DLD1 (cell line): ENCODE measurements around the gene SMYD3.
"Not testable (repeated sequence)": the region's sequence is repeated elsewhere in the genome, so short reads cannot be mapped to it uniquely, and the experiment has no call there.

Experiments used
- in situ Hi-C: cut with HindIII; loops from 2 replicates; pipeline ENCODE4 v1.10.0; 2017; ENCODE audit warnings: low sequenced_read_pairs

Gene SMYD3

GRCh38 chr1:245827301-245827700, 679.8 kb downstream of the SMYD3 start:
- in situ Hi-C loops = no loop called here

DNA sequence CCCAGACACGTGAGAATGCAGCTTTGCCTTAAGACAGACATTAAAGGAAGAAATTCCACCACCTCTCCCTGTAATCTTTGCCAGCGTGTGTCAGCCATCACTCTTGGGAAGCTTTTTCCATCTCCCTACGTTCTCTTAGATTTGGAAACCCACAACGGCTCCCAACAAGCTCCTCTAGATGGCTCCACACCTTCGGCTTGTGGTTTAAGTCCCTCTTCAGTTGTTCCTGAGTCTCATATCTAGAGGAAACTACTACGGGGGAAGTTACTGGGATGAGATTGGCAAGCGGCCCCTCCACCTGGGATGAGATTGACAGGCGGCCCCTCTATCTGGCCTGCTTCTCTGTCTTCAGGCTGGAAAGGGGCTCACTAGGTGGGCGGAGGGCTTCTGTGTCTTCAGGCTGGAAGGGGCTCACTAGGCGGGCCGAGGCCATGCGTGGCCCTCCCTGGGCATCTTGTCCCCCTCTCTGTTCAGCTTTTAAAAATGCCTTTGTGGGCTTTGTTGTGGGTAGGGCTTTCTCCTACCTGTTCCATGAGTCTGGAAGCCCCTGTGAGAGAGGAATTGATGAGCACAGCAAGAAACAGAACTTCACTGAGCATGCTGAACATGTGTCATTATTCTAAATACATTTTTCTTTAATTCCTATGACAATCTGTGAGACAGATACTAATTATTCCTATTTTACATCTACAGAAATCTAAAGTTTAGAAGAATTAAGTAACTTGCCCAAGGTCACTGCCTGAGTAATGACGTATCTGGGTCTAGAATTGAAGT, 681.8 kb downstream of the SMYD3 start:
- in situ Hi-C loops = no loop called here

- in situ Hi-C loops = no loop called here
Observed at GRCh38 chr1:245823408-245824147, 683.5 kb downstream of the SMYD3 start.

- in situ Hi-C loops = no loop called here
Observed at GRCh38 chr1:245822996-245823395, 684.1 kb downstream of the SMYD3 start.

DNA sequence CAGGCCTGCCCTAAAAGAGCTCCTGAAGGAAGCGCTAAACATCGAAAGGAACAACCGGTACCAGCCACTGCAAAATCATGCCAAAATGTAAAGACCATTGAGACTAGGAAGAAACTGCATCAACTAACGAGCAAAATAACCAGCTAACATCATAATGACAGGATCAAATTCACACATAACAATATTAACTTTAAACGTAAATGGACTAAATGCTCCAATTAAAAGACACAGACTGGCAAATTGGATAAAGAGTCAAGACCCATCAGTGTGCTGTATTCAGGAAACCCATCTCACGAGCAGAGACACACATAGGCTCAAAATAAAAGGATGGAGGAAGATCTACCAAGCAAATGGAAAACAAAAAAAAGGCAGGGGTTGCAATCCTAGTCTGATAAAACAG, 688.7 kb downstream of the SMYD3 start:
- in situ Hi-C loops = not testable (repeated sequence)

DNA sequence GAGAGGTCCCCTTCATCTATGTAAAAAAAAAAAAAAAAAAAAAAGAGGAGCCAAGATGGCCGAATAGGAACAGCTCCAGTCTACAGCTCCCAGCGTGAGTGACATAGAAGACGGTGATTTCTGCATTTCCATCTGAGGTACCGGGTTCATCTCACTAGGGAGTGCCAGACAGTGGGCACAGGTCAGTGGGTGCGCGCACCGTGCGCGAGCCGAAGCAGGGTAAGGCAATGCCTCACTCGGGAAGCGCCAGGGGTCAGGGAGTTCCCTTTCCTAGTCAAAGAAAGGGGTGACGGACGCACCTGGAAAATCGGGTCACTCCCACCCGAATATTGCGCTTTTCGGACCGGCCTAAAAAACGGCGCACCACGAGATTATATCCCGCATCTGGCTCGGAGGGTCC, 690.6 kb downstream of the SMYD3 start:
- in situ Hi-C loops = not testable (repeated sequence)

GRCh38 chr1:245814651-245815050, 692.4 kb downstream of the SMYD3 start:
- in situ Hi-C loops = no loop called here

- in situ Hi-C loops = no loop called here
Observed at GRCh38 chr1:245812278-245812677, 694.8 kb downstream of the SMYD3 start.

DNA sequence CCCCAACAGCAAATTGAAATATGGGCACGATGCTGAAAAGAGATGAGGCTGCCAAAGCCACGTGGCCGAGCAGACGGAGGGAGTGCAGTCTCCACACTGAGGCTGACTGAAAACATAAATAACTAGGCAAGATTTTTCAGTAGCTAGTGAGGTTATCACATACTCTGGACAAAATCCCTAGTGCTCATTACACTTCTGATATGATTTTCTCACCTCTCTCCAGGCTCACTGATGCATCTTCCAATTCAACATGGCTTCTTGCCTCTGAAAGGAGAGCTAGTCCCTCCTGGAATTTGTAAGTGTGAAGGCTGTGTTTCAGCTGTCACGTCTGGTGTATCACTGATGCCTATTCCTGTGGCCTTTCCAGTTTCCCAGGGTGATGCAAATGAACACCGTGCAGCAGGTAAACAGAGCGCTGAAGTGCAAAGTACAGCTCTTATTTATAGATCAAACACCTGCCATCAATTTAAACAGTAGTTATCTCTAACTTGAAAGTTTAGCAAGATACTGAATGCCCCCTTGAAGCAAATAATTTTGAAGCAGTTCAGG, 696.2 kb downstream of the SMYD3 start:
- in situ Hi-C loops = no loop called here

DNA sequence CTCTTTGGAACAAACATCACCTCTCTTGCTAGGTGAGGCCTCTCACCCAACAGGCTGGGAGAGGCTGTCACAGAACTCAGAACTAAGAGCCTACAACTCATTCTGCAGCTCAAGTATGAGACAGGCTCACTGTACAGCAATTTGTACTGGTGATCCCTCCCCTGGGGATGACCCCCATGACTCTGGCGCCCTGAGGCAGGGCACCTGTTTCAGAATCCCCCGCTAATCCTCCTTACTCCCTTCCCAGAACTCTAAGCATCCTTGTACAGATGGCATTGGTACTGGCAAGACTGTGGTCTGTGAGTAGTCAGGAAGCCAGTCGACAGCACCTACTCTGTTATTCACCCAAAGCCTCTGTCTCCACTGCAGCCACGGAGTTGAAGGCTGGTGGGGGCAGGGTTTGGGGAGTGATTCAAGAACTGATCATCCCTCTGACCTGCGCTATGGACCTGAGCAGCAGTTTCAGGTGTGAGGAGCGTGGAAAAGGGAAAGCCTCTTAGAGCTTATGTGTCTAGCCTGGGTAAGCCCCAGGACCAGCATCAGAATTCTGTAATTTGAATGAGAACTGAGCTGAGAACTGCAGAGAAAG, 696.8 kb downstream of the SMYD3 start:
- in situ Hi-C loops = no loop called here

DNA sequence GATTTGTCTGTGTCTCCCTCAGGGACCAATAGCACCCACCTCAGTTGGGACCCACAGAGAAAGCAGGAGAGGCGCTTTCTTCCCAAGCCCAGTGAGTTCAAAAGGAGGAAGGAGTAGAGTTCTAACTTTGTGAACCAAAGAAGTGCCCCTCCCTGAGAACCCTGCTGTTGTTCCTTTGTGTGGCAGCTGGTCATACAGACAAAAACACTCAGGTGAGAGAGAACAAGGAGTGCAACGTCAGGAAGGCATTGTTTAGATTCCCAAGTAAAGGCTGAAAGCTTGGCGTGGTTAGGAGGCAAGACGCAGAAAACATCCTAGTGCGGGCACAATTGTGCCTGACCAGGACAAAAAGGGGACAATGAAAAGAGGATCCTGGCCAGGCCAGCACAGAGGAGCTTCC, 697.7 kb downstream of the SMYD3 start:
- in situ Hi-C loops = no loop called here

GRCh38 chr1:245807954-245808719, 698.9 kb downstream of the SMYD3 start:
- in situ Hi-C loops = no loop called here

DNA sequence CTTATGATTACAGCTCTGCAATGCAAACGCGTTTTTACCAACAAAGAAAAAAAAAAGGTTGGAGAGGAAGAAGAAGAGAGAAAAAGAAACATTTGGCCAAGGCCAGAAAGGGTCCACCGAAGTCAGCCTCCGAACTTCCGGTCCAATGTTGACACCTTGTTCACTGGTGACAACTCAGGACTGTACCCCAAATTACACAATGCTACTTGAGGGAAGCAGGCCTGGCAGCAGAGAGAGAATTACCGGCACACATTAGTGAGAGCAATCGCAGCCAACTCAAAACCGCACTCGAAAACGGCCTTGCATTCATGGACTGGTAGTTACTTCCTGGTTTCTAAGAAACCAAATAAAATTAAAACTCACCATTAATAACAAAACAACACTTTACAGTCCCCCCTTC, 699.8 kb downstream of the SMYD3 start:
- in situ Hi-C loops = no loop called here

DNA sequence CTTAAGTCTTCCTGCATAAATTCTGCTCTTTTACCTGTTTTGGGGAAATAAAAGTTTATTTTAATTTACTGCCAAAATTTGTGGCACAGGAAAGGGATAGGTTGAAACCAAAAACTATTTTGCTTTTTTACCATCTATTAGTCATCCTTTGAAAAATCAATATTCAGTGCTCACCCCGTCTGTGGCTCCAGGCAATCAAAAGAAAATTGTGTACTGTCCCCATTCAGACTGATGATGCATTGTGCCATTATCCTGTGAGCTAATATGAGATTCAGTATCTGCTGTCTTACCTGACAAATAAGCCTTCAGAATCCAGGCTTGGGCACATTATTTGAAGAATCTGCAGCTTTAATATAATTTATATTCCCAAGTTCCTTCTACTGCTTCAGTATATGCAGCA, 701.5 kb downstream of the SMYD3 start:
- in situ Hi-C loops = no loop called here

- in situ Hi-C loops = no loop called here
Observed at GRCh38 chr1:245804696-245805095, 702.4 kb downstream of the SMYD3 start.

GRCh38 chr1:245803666-245804037, 703.4 kb downstream of the SMYD3 start:
- in situ Hi-C loops = no loop called here

- in situ Hi-C loops = no loop called here
Observed at GRCh38 chr1:245802941-245803665, 704.0 kb downstream of the SMYD3 start.

- in situ Hi-C loops = no loop called here
Observed at GRCh38 chr1:245800901-245801605, 706.0 kb downstream of the SMYD3 start.

DNA sequence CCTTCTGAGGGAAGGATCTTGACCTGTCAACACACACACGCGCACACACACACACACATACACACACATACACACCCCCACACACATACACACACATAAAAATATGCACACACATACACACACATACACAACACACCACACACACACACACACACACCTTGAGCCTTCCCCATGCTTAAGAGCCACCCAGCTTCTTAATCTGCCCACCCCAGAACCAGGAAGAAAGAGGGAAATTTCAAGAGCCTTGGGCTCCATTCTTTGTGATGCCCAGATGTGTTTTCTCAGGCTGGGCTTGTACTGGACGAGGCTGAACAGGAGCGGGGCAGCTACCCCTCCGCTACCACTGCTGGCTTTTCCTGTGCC, 708.7 kb downstream of the SMYD3 start:
- in situ Hi-C loops = no loop called here
